Measurements from ENCODE around the gene TNFAIP2. TPM values are rescaled to one million over a fixed set of nuclear protein-coding genes. Genes with fewer than 3 reads are reported as not detected.

The TNFAIP2 gene
- total RNA-seq (2012; rRNA removed) (5.0 and 6.3 TPM in 2 replicates), polyA plus RNA-seq (2012; rRNA removed) (9.6 and 9.9 TPM in 2 replicates), Bru-seq, nascent RNA (percentile 32 among the genes with signal in this experiment), BruChase-seq, experiment 1, labeled RNA remaining after a 6-hour chase (percentile 34 among the genes with signal in this experiment), BruChase-seq, experiment 2, labeled RNA remaining after a 2-hour chase (percentile 33 among the genes with signal in this experiment)
- polyA plus RNA-seq (2012; cell fraction: cytosol; rRNA removed), result 10.7 and 12.7 TPM in 2 replicates
- polyA plus RNA-seq (2012; cell fraction: nucleus; rRNA removed; ENCODE audit: low replicate concordance), result 43.9 and 49.0 TPM in 2 replicates
- long read RNA-seq, partial matches to known transcripts, result 1 of 1 reads
- long read RNA-seq, other reads (novel, unspliced or antisense), result 0 of 1 reads

GRCh38 chr14:103122947-103123633, at the start of gene TNFAIP2:
Gene TNFAIP2 (plus strand): TSS chr14:103123461. CDS start chr14:103126458, 2,997 bp downstream.
- H3K27ac ChIP-seq (ENCODE audit: insufficient read depth, low read length), result no peak within 1 kb of the TSS; the same call in 1 of the 2 replicates
- no peaks in the 10 kb centered on the region; the same call in 1 of the 2 replicates for H4K20me1 ChIP-seq (ENCODE audit: insufficient read depth, low read length)
- H3K18ac ChIP-seq (ENCODE audit: low read depth, low read length), result no peak within 1 kb of the TSS
- DNase-seq (no peak), ATAC-seq (ENCODE audit: low read depth) (no peak)
- ChIA-PET CTCF (no interaction called here), POLR2A (ENCODE audit: unreplicated experiment) (no interaction called here)
- H2AFZ ChIP-seq (replicated peaks; ENCODE audit: low read length, poor library complexity), result peak within 1 kb of the TSS; percentile 83
- peak within 1 kb of the TSS; percentile 66 for H2AK9ac ChIP-seq (replicated peaks; ENCODE audit: low read depth, low read length, poor library complexity)
- peak within 1 kb of the TSS; percentile 8; the same call in 1 of the 2 replicates for H4K5ac ChIP-seq (ENCODE audit: low read depth, low read length)
- no peaks in the 10 kb centered on the region for H3K9me3 ChIP-seq (ENCODE audit: control insufficient read depth, insufficient read depth, low read length)
- H3K27me3 ChIP-seq (ENCODE audit: control insufficient read depth, insufficient read depth, low read length), result peaks cover 6% of the 10 kb centered on the region; the same call in 1 of the 2 replicates
- H3K23ac ChIP-seq (ENCODE audit: low read depth, low read length), result no peak within 1 kb of the TSS
- peak within 1 kb of the TSS; percentile 29 for H3K4ac ChIP-seq (ENCODE audit: low read depth, low read length)
- H3K56ac ChIP-seq (ENCODE audit: extremely low read depth, insufficient read depth, low read length), result no peak within 1 kb of the TSS
- H3K79me1 ChIP-seq (ENCODE audit: low read depth in 1 of 2, low read length in 2 of 2), result no peaks in the 10 kb centered on the region
- H2AK5ac ChIP-seq (ENCODE audit: low read depth, low read length), result peak within 1 kb of the TSS; percentile 58
- peak within 1 kb of the TSS; percentile 10; the same call in 1 of the 2 replicates for H3K4me2 ChIP-seq (ENCODE audit: low read depth, low read length)
- dilution Hi-C loops (cut with HindIII; ENCODE audit: low sequenced_read_pairs, unreplicated experiment), result no loop called here
- BruUV-seq (replicated peaks), result no TSS peak
- no peaks in the 10 kb centered on the region for H3K36me3 ChIP-seq (ENCODE audit: control insufficient read depth, insufficient read depth, low read length)
- H2BK20ac ChIP-seq (ENCODE audit: low read depth, low read length), result no peak within 1 kb of the TSS
- peak within 1 kb of the TSS; percentile 34; the same call in 1 of the 2 replicates for H4K91ac ChIP-seq (ENCODE audit: insufficient read depth, low read depth, low read length)
- H3K14ac ChIP-seq (replicated peaks; ENCODE audit: low read depth, low read length), result peak within 1 kb of the TSS; percentile 62
- 32% methylated on average over 33 of the region's 74 CpGs; no CpG with 5 or more reads in 1 of the 2 experiments for whole genome bisulfite sequencing, 2 experiments (ENCODE audit: extremely low coverage in 2 of 2, insufficient read length in 1 of 2)
- intact Hi-C loops (cut with micrococcal nuclease), result no loop called here
- H3K4me1 ChIP-seq (ENCODE audit: control insufficient read depth, insufficient read depth, low read length), result peaks cover 19% of the 10 kb centered on the region
- no peak within 1 kb of the TSS; the same call in 2 of the 3 replicates for H2BK15ac ChIP-seq (ENCODE audit: low read depth, low read length)
- H3K9me1 ChIP-seq (ENCODE audit: insufficient read depth, low read length), result no peaks in the 10 kb centered on the region
- in situ Hi-C loops (cut with MboI; ENCODE audit: low sequenced_read_pairs), result no loop called here
- H4K8ac ChIP-seq (ENCODE audit: low read depth in 2 of 2, low read length in 2 of 2), result peak within 1 kb of the TSS; percentile 45 to 63; a peak in 1 of 4 replicates
- H3K4me3 ChIP-seq (ENCODE audit: insufficient read depth, low read depth, low read length), result no peak within 1 kb of the TSS
- peak within 1 kb of the TSS; percentile 39; the same call in 1 of the 2 replicates for H2BK120ac ChIP-seq (ENCODE audit: low read depth, low read length)
- H3K9ac ChIP-seq (ENCODE audit: low read depth, low read length), result peak within 1 kb of the TSS; percentile 40
- no peak within 1 kb of the TSS for H2BK5ac ChIP-seq (ENCODE audit: low read depth, low read length, poor library complexity, severe bottlenecking)
- no peak for TF ChIP-seq MXI1 (IDR thresholded peaks at IDR 0.05; ENCODE audit: borderline replicate concordance, low read depth, low read length)
- no peak for TF ChIP-seq RFX5 (IDR thresholded peaks at IDR 0.05; ENCODE audit: low read depth, low read length)
- TF ChIP-seq MAFK (IDR thresholded peaks at IDR 0.05; ENCODE audit: low read depth, low read length), result no peak
- TF ChIP-seq MAZ (IDR thresholded peaks at IDR 0.05; ENCODE audit: borderline replicate concordance, low read depth, low read length), result no peak
- TF ChIP-seq RCOR1 (IDR thresholded peaks at IDR 0.05; ENCODE audit: insufficient replicate concordance, low read length), result no peak
- no peak for TF ChIP-seq SMC3 (IDR thresholded peaks at IDR 0.05; ENCODE audit: low read depth, low read length)
- TF ChIP-seq RAD21 (IDR thresholded peaks at IDR 0.05; ENCODE audit: low read length), result no peak
- no peak for TF ChIP-seq CTCF (conservative IDR thresholded peaks at IDR 0.05; ENCODE audit: low read depth, low read length)
- no peak for TF ChIP-seq CEBPB (IDR thresholded peaks at IDR 0.05; ENCODE audit: low read depth, low read length)
- no peak for TF ChIP-seq POLR2A (IDR thresholded peaks at IDR 0.05; ENCODE audit: low read depth, low read length)
- no peak for TF ChIP-seq USF2 (IDR thresholded peaks at IDR 0.05; ENCODE audit: low read depth, low read length)
- no peak for TF ChIP-seq NFE2L2 (IDR thresholded peaks at IDR 0.05; ENCODE audit: low read depth, low read length)
- TF ChIP-seq CHD1 (IDR thresholded peaks at IDR 0.05; ENCODE audit: low read depth, low read length), result no peak
- no peak for TF ChIP-seq BHLHE40 (IDR thresholded peaks at IDR 0.05; ENCODE audit: low read depth, low read length)
- TF ChIP-seq FOS (IDR thresholded peaks at IDR 0.05; ENCODE audit: low read depth, low read length), result no peak

Data from IMR-90 (cell line).